WTC11 (cell line): ENCODE data around the gene AGAP1. TPM values are rescaled to one million over a fixed set of nuclear protein-coding genes. Genes with fewer than 3 reads are reported as not detected.
A peak's percentile ranks its signal among the peaks of the same experiment; 100 is the strongest.

Source experiments
- ATAC-seq: fragments of 200-7000 bp; cut with Tn5 transposase; 2 replicates; pipeline ENCODE4 v1.10.0; 2021; ENCODE audit warnings: mild to moderate bottlenecking, moderate library complexity
- CTCF ChIA-PET: fragments of 300-600 bp; sonication (Branson Sonifier 250); formaldehyde crosslinking; loops from one replicate; lab custom pipeline; 2021; ENCODE audit warnings: antibody characterized with exemption; lab: Charles Lee
- POLR2A ChIA-PET: fragments of 350-600 bp; sonication (Branson Sonifier 250); formaldehyde crosslinking; loops from one replicate; lab custom pipeline; 2021; ENCODE audit warnings: antibody characterized with exemption; lab: Charles Lee
- DNase-seq: peaks from one replicate; pipeline ENCODE4 v3.0.0; 2021; ENCODE audit warnings: low spot score
- H3K27ac Mint-ChIP-seq: 2 replicates; pipeline ENCODE4 v1.8.0; 2021; ENCODE audit warnings: mixed read lengths
- H3K27me3 Mint-ChIP-seq: 2 replicates; pipeline ENCODE4 v1.8.0; 2021; ENCODE audit warnings: low read depth, mild to moderate bottlenecking, moderate library complexity, mixed read lengths
- H3K36me3 Mint-ChIP-seq: 2 replicates; pipeline ENCODE4 v1.8.0; 2021; ENCODE audit warnings: mixed read lengths
- H3K4me1 Mint-ChIP-seq: 2 replicates; pipeline ENCODE4 v1.8.0; 2022; ENCODE audit warnings: mixed read lengths
- H3K4me3 Mint-ChIP-seq: 2 replicates; pipeline ENCODE4 v1.8.0; 2021; ENCODE audit warnings: mild to moderate bottlenecking, moderate library complexity, mixed read lengths
- H3K9me3 Mint-ChIP-seq: 2 replicates; pipeline ENCODE4 v1.8.0; 2021; ENCODE audit warnings: mixed read lengths
- ATF6 ChIP-seq: sonication (generic); formaldehyde crosslinking; IDR thresholded peaks from 2 replicates; pipeline ENCODE4 v1.8.1; 2023; ENCODE audit warnings: mild to moderate bottlenecking, missing genetic modification reagents
- CREB1 ChIP-seq: sonication (generic); formaldehyde crosslinking; IDR thresholded peaks from 2 replicates; pipeline ENCODE4 v1.8.0; 2023; ENCODE audit warnings: mild to moderate bottlenecking, missing genetic modification reagents
- E2F5 ChIP-seq: sonication (generic); formaldehyde crosslinking; IDR thresholded peaks from 2 replicates; pipeline ENCODE4 v1.8.1; 2022; ENCODE audit warnings: mild to moderate bottlenecking, moderate library complexity, missing genetic modification reagents
- ESRRA ChIP-seq: sonication (generic); formaldehyde crosslinking; IDR thresholded peaks from 2 replicates; pipeline ENCODE4 v1.8.1; 2022; ENCODE audit warnings: mild to moderate bottlenecking, missing genetic modification reagents, borderline replicate concordance
- HMGA2 ChIP-seq: fragments of 250-450 bp; sonication (Bioruptor Pico); IDR thresholded peaks from 2 replicates; pipeline ENCODE4 v1.4.0; 2021; ENCODE audit warnings: mild to moderate bottlenecking, moderate library complexity
- HMGXB4 ChIP-seq: sonication (generic); formaldehyde crosslinking; IDR thresholded peaks from 2 replicates; pipeline ENCODE4 v1.8.1; 2023; ENCODE audit warnings: mild to moderate bottlenecking, moderate library complexity, missing genetic modification reagents
- MYBL2 ChIP-seq: sonication (generic); formaldehyde crosslinking; IDR thresholded peaks from 2 replicates; pipeline ENCODE4 v1.8.1; 2023; ENCODE audit warnings: mild to moderate bottlenecking, moderate library complexity, missing genetic modification reagents
- NFYB ChIP-seq: sonication (generic); formaldehyde crosslinking; conservative IDR thresholded peaks from 2 replicates; pipeline ENCODE4 v1.8.0; 2022; ENCODE audit warnings: low read depth, missing genetic modification reagents
- NR2C2 ChIP-seq: sonication (generic); formaldehyde crosslinking; IDR thresholded peaks from 2 replicates; pipeline ENCODE4 v1.8.0; 2022; ENCODE audit warnings: mild to moderate bottlenecking, missing genetic modification reagents
- NR3C1 ChIP-seq: sonication (generic); formaldehyde crosslinking; conservative IDR thresholded peaks from 2 replicates; pipeline ENCODE4 v1.8.1; 2023; ENCODE audit warnings: low read depth, mild to moderate bottlenecking, missing genetic modification reagents
- RELA ChIP-seq: sonication (generic); formaldehyde crosslinking; IDR thresholded peaks from 2 replicates; pipeline ENCODE4 v1.8.1; 2022; ENCODE audit warnings: missing genetic modification reagents, mild to moderate bottlenecking, borderline replicate concordance
- SMAD3 ChIP-seq: sonication (generic); formaldehyde crosslinking; IDR thresholded peaks from 2 replicates; pipeline ENCODE4 v1.8.0; 2022; ENCODE audit warnings: missing genetic modification reagents, mild to moderate bottlenecking, borderline replicate concordance
- STAT6 ChIP-seq: sonication (generic); formaldehyde crosslinking; conservative IDR thresholded peaks from 2 replicates; pipeline ENCODE4 v1.8.1; 2023; ENCODE audit warnings: mild to moderate bottlenecking, low read depth, missing genetic modification reagents, moderate library complexity
- TCF7 ChIP-seq: sonication (generic); formaldehyde crosslinking; IDR thresholded peaks from 2 replicates; pipeline ENCODE4 v1.8.0; 2022; ENCODE audit warnings: mild to moderate bottlenecking, low read depth, missing genetic modification reagents, moderate library complexity
- TEAD4 ChIP-seq: sonication (generic); formaldehyde crosslinking; IDR thresholded peaks from 2 replicates; pipeline ENCODE4 v1.8.0; 2022; ENCODE audit warnings: mild to moderate bottlenecking, missing genetic modification reagents
- TP53 ChIP-seq: sonication (generic); formaldehyde crosslinking; IDR thresholded peaks from 2 replicates; pipeline ENCODE4 v1.8.1; 2023; ENCODE audit warnings: mild to moderate bottlenecking, missing genetic modification reagents
- ZMAT4 ChIP-seq: fragments of 250-450 bp; sonication (Bioruptor Pico); IDR thresholded peaks from 2 replicates; pipeline ENCODE4 v1.9.0; 2021; ENCODE audit warnings: mild to moderate bottlenecking
- ZNF138 ChIP-seq: sonication (generic); formaldehyde crosslinking; conservative IDR thresholded peaks from 2 replicates; pipeline ENCODE4 v1.8.1; 2022; ENCODE audit warnings: mild to moderate bottlenecking, moderate library complexity, missing genetic modification reagents
- ZNF232 ChIP-seq: sonication (generic); formaldehyde crosslinking; IDR thresholded peaks from 2 replicates; pipeline ENCODE4 v1.8.0; 2022; ENCODE audit warnings: mild to moderate bottlenecking, missing genetic modification reagents
- ZNF317 ChIP-seq: sonication (generic); formaldehyde crosslinking; IDR thresholded peaks from 2 replicates; pipeline ENCODE4 v1.8.1; 2023; ENCODE audit warnings: low read depth, mild to moderate bottlenecking, moderate library complexity, missing genetic modification reagents, borderline replicate concordance
- ZNF423 ChIP-seq: fragments of 250-450 bp; sonication (Bioruptor Pico); IDR thresholded peaks from 2 replicates; pipeline ENCODE4 v2.1.2; 2022; ENCODE audit warnings: mild to moderate bottlenecking, moderate library complexity
- total RNA-seq: library from RNA; stranded (reverse); gene quantifications from 3 replicates; pipeline ENCODE4 v1.2.3, GENCODE V29; 2021
- TF ChIP-seq, protein P1 (sequence below): sonication (generic); formaldehyde crosslinking; IDR thresholded peaks from 2 replicates; pipeline ENCODE4 v1.8.1; 2023; ENCODE audit warnings: mild to moderate bottlenecking, missing genetic modification reagents, moderate library complexity

AGAP1 gene
- total RNA-seq, 1 experiment from 2014 or later, result 49.3 TPM

GRCh38 chr2:235591231-235591730 lies 97.4 kb downstream of the AGAP1 start (continued):
- TF ChIP-seq E2F5 (CRISPR knock-in tag) (no peak), RELA (no peak)

DNA sequence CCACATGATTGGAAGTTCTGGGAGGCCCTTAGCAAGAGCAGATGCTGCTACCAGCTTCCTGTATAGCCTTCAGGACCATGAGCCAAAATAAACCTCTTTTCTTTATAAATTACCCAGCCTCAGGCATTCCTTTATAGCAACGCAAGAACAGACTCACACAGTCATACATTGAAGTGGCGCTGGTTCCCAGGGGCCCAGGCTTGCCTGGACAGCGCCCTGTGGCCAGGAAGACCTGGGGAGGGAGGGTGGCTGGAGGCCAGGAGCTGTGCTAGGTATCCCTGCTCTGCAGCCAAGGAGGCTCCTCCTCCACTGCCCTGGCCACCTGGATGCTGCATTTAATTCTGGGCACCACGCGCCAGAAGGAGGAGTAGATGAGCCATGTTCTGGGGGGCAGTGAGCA lies 98.1 kb downstream of the AGAP1 start:
- CTCF ChIA-PET, result interaction anchor here (0.8 to 6.8 kb wide), 6 partner anchors 78 to 475 kb away, joined by 3 to 129 read pairs (median 9); no protein-coding TSS in a partner anchor
- ATAC-seq (no peak; the same call in 1 of the 2 replicates), DNase-seq (no peak)
- H3K36me3 Mint-ChIP-seq, result no peaks in the 10 kb centered on the region
- TF ChIP-seq E2F5 (CRISPR knock-in tag) (no peak), CREB1 (CRISPR knock-in tag) (no peak), NR3C1 (CRISPR knock-in tag) (no peak), ZNF317 (CRISPR knock-in tag) (no peak), STAT6 (no peak), NR2C2 (CRISPR knock-in tag) (no peak), NFYB (no peak), TP53 (CRISPR knock-in tag) (no peak), TCF7 (CRISPR knock-in tag) (no peak), ZNF232 (CRISPR knock-in tag) (no peak)
- POLR2A ChIA-PET, result no interaction called here
- no peaks in the 10 kb centered on the region for H3K9me3 Mint-ChIP-seq
- no peak overlapping the region for H3K4me3 Mint-ChIP-seq
- H3K27ac Mint-ChIP-seq, result no peak overlapping the region
- peaks cover 52% of the 10 kb centered on the region for H3K4me1 Mint-ChIP-seq
- H3K27me3 Mint-ChIP-seq, result no peaks in the 10 kb centered on the region; the same call in 1 of the 2 replicates

- CTCF ChIA-PET, result interaction anchor here (0.8 to 6.8 kb wide), 7 partner anchors 78 to 475 kb away, joined by 3 to 129 read pairs (median 7); no protein-coding TSS in a partner anchor
- no peaks in the 10 kb centered on the region for H3K36me3 Mint-ChIP-seq
- no peak for DNase-seq
- peaks cover 53% of the 10 kb centered on the region for H3K4me1 Mint-ChIP-seq
- no peaks in the 10 kb centered on the region; the same call in 1 of the 2 replicates for H3K27me3 Mint-ChIP-seq
- peak overlapping the region; percentile 17; the same call in 1 of the 2 replicates for H3K27ac Mint-ChIP-seq
- TF ChIP-seq MYBL2 (CRISPR knock-in tag), result no peak
- TF ChIP-seq ZNF423 (CRISPR knock-in tag), result no peak
- no peak for TF ChIP-seq TEAD4 (CRISPR knock-in tag)
- no peak for ATAC-seq
- H3K9me3 Mint-ChIP-seq, result no peaks in the 10 kb centered on the region
- POLR2A ChIA-PET, result no interaction called here
- no peak overlapping the region for H3K4me3 Mint-ChIP-seq
Measured at GRCh38 chr2:235592430-235592829, 98.6 kb downstream of the AGAP1 start.

- CTCF ChIA-PET, result interaction anchor here (1.0 to 6.8 kb wide), 8 partner anchors 78 to 476 kb away, joined by 3 to 129 read pairs (median 6); no protein-coding TSS in a partner anchor
- Mint-ChIP-seq H3K27ac (peak overlapping the region; percentile 17), H3K4me3 (no peak overlapping the region), H3K4me1 (peaks cover 54% of the 10 kb centered on the region), H3K36me3 (no peaks in the 10 kb centered on the region), H3K9me3 (no peaks in the 10 kb centered on the region), H3K27me3 (no peaks in the 10 kb centered on the region; the same call in 1 of the 2 replicates)
- no peak for DNase-seq
- POLR2A ChIA-PET, result no interaction called here
- no peak for ATAC-seq
- TF ChIP-seq RELA (no peak), HMGA2 (CRISPR knock-in tag) (no peak), SMAD3 (CRISPR knock-in tag) (no peak), ZNF138 (CRISPR knock-in tag) (no peak), ZMAT4 (CRISPR knock-in tag) (no peak), ESRRA (no peak), HMGXB4 (no peak), ATF6 (CRISPR knock-in tag) (no peak)
- TF ChIP-seq, protein P1, sequence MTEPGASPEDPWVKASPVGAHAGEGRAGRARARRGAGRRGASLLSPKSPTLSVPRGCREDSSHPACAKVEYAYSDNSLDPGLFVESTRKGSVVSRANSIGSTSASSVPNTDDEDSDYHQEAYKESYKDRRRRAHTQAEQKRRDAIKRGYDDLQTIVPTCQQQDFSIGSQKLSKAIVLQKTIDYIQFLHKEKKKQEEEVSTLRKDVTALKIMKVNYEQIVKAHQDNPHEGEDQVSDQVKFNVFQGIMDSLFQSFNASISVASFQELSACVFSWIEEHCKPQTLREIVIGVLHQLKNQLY (CRISPR knock-in tag), result no peak
Measured at GRCh38 chr2:235592836-235593235, 99.0 kb downstream of the AGAP1 start.
